ENCODE measurements around the gene TJAP1. TPM values are rescaled to one million over a fixed set of nuclear protein-coding genes. Genes with fewer than 3 reads are reported as not detected.

The TJAP1 gene
- total RNA-seq, 2 donors from 2014 or later, result 15.8 to 22.0 TPM

DNA sequence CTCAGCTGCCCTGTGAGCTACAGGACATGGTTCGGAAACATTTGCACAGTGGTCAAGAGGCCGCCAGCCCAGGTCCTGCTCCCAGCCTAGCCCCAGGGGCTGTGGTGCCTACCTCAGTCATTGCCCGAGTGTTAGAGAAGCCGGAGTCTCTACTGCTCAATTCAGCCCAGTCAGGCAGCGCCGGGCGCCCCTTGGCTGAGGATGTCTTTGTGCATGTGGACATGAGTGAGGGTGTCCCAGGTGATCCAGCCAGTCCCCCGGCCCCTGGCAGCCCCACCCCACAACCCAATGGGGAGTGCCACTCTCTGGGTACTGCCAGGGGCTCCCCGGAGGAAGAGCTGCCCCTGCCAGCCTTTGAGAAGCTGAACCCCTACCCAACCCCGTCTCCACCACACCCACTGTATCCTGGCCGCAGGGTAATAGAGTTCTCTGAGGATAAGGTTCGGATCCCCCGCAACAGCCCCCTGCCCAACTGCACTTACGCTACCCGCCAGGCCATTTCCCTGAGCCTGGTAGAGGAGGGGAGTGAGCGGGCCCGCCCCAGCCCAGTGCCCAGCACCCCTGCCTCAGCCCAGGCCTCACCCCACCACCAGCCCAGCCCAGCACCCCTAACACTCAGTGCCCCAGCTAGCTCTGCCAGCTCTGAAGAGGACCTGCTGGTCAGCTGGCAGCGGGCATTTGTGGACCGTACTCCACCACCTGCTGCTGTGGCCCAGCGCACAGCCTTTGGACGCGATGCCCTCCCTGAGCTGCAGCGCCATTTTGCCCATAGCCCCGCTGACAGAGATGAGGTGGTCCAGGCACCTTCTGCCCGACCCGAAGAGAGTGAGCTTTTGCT lies 27.6 kb downstream of the TJAP1 start:
- Histone ChIP-seq H3K36me3 (peaks cover 50% of the 10 kb centered on the region), H3K4me1 (peaks cover 0 to 32% of the 10 kb centered on the region in 2 donors), H3K27ac (no peak overlapping the region), H3K27me3 (no peaks in the 10 kb centered on the region), H3K4me3 (no peak overlapping the region), H3K9me3 (no peaks in the 10 kb centered on the region)
- DNase-seq (ENCODE audit: low spot score), result no peak
- no peak for TF ChIP-seq CTCF (IDR thresholded peaks at IDR 0.05)

DNA sequence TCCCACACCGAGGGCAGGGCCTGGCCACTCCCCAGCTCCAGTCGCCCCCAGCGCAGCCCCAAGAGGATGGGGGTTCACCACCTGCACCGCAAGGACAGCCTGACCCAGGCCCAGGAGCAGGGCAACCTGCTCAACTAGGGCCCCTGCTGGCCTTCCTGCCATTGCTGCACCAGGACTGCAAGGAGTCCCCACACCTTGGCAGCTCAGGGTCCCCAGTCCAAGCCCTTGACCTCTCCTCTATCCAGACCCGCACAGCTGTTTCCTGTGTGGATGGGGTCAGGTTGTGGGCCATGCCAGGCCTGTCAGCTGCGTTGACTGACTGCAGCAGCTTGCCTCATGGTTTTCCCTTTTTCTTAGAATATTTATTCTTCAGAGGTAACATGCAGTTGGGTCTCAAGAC lies 28.3 kb downstream of the TJAP1 start:
- H3K9me3 ChIP-seq, result no peaks in the 10 kb centered on the region
- H3K27me3 ChIP-seq, result no peaks in the 10 kb centered on the region
- DNase-seq (ENCODE audit: low spot score), result no peak
- H3K4me1 ChIP-seq, result peaks cover 0 to 30% of the 10 kb centered on the region in 2 donors
- no peak overlapping the region for H3K27ac ChIP-seq
- peaks cover 43% of the 10 kb centered on the region for H3K36me3 ChIP-seq
- H3K4me3 ChIP-seq, result no peak overlapping the region
- no peak for TF ChIP-seq CTCF (IDR thresholded peaks at IDR 0.05)

- H3K4me1 ChIP-seq, result peaks cover 0 to 28% of the 10 kb centered on the region in 2 donors
- DNase-seq (ENCODE audit: low spot score), result no peak
- H3K27me3 ChIP-seq, result no peaks in the 10 kb centered on the region
- H3K36me3 ChIP-seq, result peaks cover 40% of the 10 kb centered on the region
- no peaks in the 10 kb centered on the region for H3K9me3 ChIP-seq
- TF ChIP-seq CTCF (IDR thresholded peaks at IDR 0.05), result no peak
- no peak overlapping the region for H3K4me3 ChIP-seq
- no peak overlapping the region for H3K27ac ChIP-seq
These were observed 28.8 kb downstream of the TJAP1 start for GRCh38 chr6:43506171-43506570.

- H3K27ac ChIP-seq, result no peak overlapping the region
- peak; percentile 87 to 99 for TF ChIP-seq CTCF (IDR thresholded peaks at IDR 0.05)
- DNase-seq (ENCODE audit: low spot score), result peak; percentile 85
- peaks cover 43% of the 10 kb centered on the region for H3K36me3 ChIP-seq
- no peak overlapping the region for H3K4me3 ChIP-seq
- peaks cover 0 to 33% of the 10 kb centered on the region in 2 donors for H3K4me1 ChIP-seq
- no peaks in the 10 kb centered on the region for H3K9me3 ChIP-seq
- H3K27me3 ChIP-seq, result no peaks in the 10 kb centered on the region
These were observed 29.5 kb downstream of the TJAP1 start for GRCh38 chr6:43506667-43507471.

GRCh38 chr6:43508481-43509141 lies 31.2 kb downstream of the TJAP1 start:
- DNase-seq (ENCODE audit: low spot score), result no peak
- no peaks in the 10 kb centered on the region for H3K9me3 ChIP-seq
- H3K4me3 ChIP-seq, result no peak overlapping the region
- H3K36me3 ChIP-seq, result peaks cover 44% of the 10 kb centered on the region
- H3K27ac ChIP-seq, result no peak overlapping the region
- no peaks in the 10 kb centered on the region for H3K27me3 ChIP-seq
- no peak for TF ChIP-seq CTCF (IDR thresholded peaks at IDR 0.05)
- peaks cover 0 to 45% of the 10 kb centered on the region in 2 donors for H3K4me1 ChIP-seq
